ENCODE results near the gene DYRK3.

DYRK3 gene

DNA sequence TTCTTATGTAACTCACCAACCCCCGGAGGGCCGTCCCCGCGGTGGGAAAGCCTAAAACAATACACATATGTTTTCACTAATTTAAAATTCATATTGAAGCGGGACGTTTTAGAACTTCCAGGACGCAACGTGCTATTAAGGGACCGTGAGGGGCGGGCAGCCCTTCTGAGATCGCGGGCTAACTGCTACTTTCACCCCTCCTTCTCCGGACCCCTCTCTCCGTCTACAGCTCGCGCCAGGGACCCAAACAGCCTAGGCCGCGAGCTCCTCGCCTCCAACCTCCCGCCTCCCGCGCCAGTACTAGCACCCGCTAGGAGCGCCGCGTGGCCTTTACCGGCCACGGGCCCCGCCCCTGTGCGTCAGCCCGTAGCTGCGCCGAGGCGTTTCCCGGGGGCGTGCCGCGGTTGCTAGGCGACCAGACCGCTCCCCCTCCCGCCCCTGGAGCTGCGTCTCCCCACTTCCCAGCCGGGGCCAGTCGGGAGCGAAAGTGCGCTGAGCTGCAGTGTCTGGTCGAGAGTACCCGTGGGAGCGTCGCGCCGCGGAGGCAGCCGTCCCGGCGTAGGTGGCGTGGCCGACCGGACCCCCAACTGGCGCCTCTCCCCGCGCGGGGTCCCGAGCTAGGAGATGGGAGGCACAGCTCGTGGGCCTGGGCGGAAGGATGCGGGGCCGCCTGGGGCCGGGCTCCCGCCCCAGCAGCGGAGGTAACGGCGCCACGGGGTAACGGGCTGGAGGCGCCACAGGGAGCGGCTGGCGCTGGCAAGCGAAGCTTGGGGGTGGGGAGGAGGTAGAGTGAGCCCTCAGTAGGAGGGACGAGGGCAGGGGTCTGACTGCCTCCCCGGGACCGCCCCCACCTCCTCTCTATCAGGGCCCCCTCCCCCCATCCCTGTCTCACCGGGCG is at the start of gene DYRK3:
Gene DYRK3 (plus strand): TSS at position 457 of the 898 bp plus-strand sequence. CDS start 168 bp downstream, at position 625.
- peaks cover 31% of the 10 kb centered on the region for H3K27me3 Mint-ChIP-seq
- peak within 1 kb of the TSS; percentile 91 for H3K27ac Mint-ChIP-seq
- H3K4me1 Mint-ChIP-seq (ENCODE audit: low read depth) = peaks cover 30% of the 10 kb centered on the region
- no peaks in the 10 kb centered on the region for H3K9me3 Mint-ChIP-seq
- H3K36me3 Mint-ChIP-seq (ENCODE audit: low read depth) = peaks cover 5% of the 10 kb centered on the region
- peak within 1 kb of the TSS; percentile 76 for H3K4me3 Mint-ChIP-seq

DNA sequence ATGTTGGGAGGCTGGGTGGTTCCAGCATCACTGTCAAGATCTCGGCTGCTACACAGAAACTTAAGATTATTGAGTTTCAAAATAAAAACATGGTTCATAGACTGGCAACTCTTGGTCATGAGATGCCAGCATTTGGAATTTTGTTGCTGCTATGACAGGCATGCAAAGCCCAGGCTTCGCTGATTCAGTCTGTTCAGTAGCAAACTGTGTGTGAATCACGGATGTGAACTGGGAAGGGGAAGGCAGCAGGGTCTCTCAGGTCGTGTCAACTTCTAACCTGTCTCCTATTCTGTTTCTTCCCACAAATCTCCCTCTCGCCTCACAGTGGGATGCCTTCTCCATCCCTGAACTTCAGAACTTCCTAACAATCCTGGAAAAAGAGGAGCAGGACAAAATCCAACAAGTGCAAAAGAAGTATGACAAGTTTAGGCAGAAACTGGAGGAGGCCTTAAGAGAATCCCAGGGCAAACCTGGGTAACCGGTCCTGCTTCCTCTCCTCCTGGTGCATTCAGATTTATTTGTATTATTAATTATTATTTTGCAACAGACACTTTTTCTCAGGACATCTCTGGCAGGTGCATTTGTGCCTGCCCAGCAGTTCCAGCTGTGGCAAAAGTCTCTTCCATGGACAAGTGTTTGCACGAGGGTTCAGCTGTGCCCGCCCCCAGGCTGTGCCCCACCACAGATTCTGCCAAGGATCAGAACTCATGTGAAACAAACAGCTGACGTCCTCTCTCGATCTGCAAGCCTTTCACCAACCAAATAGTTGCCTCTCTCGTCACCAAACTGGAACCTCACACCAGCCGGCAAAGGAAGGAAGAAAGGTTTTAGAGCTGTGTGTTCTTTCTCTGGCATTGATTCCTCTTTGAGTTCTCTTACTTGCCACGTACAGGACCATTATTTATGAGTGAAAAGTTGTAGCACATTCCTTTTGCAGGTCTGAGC is 48.6 kb upstream of the DYRK3 start:
- H3K4me1 Mint-ChIP-seq (ENCODE audit: low read depth) = peaks cover 94% of the 10 kb centered on the region
- H3K9me3 Mint-ChIP-seq = no peaks in the 10 kb centered on the region
- no peaks in the 10 kb centered on the region for H3K27me3 Mint-ChIP-seq
- H3K36me3 Mint-ChIP-seq (ENCODE audit: low read depth) = peaks cover 89% of the 10 kb centered on the region
- peak overlapping the region; percentile 97 for H3K27ac Mint-ChIP-seq
- H3K4me3 Mint-ChIP-seq = peak overlapping the region; percentile 2

DNA sequence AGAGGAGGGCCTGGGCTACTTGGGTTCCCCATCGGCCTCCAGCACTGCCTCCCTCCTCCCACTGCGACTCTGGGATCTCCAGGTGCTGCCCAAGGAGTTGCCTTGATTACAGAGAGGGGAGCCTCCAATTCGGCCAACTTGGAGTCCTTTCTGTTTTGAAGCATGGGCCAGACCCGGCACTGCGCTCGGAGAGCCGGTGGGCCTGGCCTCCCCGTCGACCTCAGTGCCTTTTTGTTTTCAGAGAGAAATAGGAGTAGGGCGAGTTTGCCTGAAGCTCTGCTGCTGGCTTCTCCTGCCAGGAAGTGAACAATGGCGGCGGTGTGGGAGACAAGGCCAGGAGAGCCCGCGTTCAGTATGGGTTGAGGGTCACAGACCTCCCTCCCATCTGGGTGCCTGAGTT is 47.4 kb upstream of the DYRK3 start:
- Mint-ChIP-seq H3K36me3 (ENCODE audit: low read depth) (peaks cover 91% of the 10 kb centered on the region), H3K27ac (peak overlapping the region; percentile 97), H3K4me1 (ENCODE audit: low read depth) (peaks cover 92% of the 10 kb centered on the region), H3K4me3 (no peak overlapping the region), H3K9me3 (no peaks in the 10 kb centered on the region), H3K27me3 (no peaks in the 10 kb centered on the region)

DNA sequence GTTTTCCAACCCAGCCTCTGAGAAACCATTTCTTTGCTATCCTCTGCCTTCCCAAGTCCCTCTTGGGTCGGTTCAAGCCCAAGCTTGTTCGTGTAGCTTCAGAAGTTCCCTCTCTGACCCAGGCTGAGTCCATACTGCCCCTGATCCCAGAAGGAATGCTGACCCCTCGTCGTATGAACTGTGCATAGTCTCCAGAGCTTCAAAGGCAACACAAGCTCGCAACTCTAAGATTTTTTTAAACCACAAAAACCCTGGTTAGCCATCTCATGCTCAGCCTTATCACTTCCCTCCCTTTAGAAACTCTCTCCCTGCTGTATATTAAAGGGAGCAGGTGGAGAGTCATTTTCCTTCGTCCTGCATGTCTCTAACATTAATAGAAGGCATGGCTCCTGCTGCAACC is 46.8 kb upstream of the DYRK3 start:
- no peaks in the 10 kb centered on the region for H3K9me3 Mint-ChIP-seq
- H3K36me3 Mint-ChIP-seq (ENCODE audit: low read depth) = peaks cover 90% of the 10 kb centered on the region
- peak overlapping the region; percentile 97 for H3K27ac Mint-ChIP-seq
- H3K27me3 Mint-ChIP-seq = no peaks in the 10 kb centered on the region
- peak overlapping the region; percentile 66 for H3K4me3 Mint-ChIP-seq
- peaks cover 87% of the 10 kb centered on the region for H3K4me1 Mint-ChIP-seq (ENCODE audit: low read depth)

DNA sequence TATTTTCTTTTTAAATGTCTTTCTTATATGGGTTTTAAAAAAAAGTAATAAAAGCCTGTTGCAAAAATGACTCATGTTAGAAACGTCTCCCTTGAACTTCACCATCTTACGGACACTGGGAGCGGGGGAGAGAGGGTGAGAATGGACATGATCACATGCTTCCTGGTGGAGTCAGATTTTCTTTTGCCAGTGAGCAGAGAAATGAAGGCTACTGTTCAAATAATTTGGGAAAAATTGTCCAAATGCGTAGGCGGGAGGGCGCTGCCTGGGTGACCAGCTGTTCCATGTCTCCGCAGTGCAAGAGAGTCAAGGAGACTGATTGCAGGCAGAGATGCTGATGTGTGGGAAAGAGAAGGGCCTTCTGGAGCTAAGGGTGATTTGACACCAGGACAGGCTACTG is 46.1 kb upstream of the DYRK3 start:
- peak overlapping the region; percentile 97 for H3K27ac Mint-ChIP-seq
- H3K4me1 Mint-ChIP-seq (ENCODE audit: low read depth) = peaks cover 79% of the 10 kb centered on the region
- no peaks in the 10 kb centered on the region for H3K27me3 Mint-ChIP-seq
- H3K36me3 Mint-ChIP-seq (ENCODE audit: low read depth) = peaks cover 90% of the 10 kb centered on the region
- H3K4me3 Mint-ChIP-seq = peak overlapping the region; percentile 66
- H3K9me3 Mint-ChIP-seq = no peaks in the 10 kb centered on the region

DNA sequence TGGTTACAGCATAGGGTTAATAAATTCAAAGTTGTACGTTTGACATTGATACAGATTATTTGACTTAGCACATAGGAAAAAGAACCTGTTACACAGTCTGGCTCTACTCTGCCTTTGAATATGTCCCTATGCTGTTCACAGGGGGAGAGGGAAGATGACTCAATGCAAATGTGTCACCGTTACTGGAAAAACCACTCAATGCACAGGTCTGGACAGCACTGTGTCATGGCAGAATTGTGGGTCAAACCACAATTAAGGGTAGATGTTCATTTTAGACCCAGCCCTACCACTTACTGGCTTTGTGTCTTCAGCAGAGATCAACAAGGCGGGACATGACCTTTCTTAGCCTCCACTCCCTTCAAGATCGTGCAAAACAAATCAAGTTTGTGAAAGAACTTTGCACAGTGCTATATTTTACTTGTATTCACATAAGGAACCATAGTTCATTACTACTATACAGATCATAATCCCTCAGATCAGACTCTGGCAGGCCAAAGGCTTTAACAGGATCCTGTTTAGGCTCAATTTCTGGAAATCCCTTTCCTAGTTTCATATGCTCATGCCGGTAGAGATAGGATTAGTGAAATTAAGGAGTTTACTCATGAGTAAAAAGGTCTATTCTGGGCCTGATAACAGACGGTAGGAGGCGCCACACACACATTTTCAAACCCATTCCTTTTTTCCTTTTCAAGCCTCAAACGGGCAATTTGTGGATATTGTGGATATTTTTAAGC is 45.1 kb upstream of the DYRK3 start:
- Mint-ChIP-seq H3K4me3 (peak overlapping the region; percentile 65), H3K9me3 (no peaks in the 10 kb centered on the region), H3K27ac (peak overlapping the region; percentile 97), H3K27me3 (no peaks in the 10 kb centered on the region), H3K36me3 (ENCODE audit: low read depth) (peaks cover 91% of the 10 kb centered on the region), H3K4me1 (ENCODE audit: low read depth) (peaks cover 71% of the 10 kb centered on the region)

DNA sequence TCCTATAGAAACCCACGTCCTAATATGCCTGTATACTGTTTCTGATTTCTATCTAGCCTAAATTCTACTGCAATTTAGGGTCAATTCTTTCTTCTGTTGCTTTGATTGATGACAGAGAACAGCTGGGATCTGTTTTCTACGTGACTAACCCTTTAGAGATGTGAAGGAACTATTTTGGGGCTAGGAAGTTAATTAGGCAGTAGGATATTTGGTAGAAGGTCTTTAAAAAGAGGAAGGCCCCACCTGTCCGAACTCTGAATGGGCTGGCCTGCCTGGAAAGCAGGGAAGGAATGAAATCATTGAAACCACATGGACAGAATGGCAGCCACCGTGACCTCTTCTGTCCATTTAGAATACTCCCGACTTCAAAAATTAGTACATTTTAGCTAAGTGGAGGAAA is 44.1 kb upstream of the DYRK3 start:
- peaks cover 65% of the 10 kb centered on the region for H3K4me1 Mint-ChIP-seq (ENCODE audit: low read depth)
- no peaks in the 10 kb centered on the region for H3K27me3 Mint-ChIP-seq
- H3K36me3 Mint-ChIP-seq (ENCODE audit: low read depth) = peaks cover 91% of the 10 kb centered on the region
- H3K9me3 Mint-ChIP-seq = no peaks in the 10 kb centered on the region
- H3K27ac Mint-ChIP-seq = peak overlapping the region; percentile 97
- H3K4me3 Mint-ChIP-seq = peak overlapping the region; percentile 65

DNA sequence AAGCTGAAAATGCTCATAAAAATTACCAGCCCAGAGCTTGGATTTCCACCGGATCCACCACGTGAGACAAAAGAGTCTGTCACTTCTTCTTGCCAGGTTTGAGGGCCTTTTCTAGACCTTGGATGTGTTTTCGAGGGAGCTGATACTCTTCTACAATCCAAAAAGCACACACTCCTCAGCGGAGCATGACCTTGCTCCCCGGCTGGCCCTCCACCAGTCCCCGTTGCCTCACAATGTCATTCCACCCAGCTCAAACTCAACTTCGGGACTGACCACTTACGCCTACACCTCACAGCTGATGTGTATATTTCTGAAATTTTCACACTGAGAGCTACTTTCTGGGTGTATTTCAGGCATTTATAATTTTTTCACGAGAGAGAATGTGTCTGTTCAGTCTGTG is 43.6 kb upstream of the DYRK3 start:
- no peaks in the 10 kb centered on the region for H3K27me3 Mint-ChIP-seq
- H3K27ac Mint-ChIP-seq = peak overlapping the region; percentile 58
- no peaks in the 10 kb centered on the region for H3K9me3 Mint-ChIP-seq
- H3K4me1 Mint-ChIP-seq (ENCODE audit: low read depth) = peaks cover 61% of the 10 kb centered on the region
- no peak overlapping the region for H3K4me3 Mint-ChIP-seq
- H3K36me3 Mint-ChIP-seq (ENCODE audit: low read depth) = peaks cover 91% of the 10 kb centered on the region

DNA sequence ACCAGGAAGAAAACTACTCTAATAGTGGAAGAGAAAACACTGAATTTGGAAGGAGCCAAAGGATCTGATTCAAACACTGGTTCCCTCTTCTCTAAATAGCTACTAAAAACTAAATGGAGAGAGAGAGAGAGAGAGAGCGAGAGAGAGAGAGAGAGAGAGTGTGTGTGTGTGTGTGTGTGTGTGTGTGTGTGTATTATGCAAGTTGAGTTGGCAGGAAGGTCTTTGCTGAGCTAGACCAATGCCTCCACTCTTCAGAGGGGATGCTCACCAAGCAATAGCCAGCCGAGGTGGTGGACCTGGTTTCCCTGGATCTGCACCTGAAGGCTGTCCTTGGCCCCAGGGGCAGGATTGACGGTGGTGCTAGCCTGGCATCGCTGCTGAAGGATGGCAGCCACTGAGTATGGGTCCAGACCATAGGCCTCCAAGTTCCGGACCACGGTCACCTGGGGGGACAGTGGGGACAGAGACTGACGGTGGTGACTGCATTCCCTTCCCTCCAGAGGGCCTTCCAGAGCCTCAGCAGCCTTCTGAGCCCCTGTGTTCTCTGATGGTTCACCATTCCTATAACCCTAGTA is 41.9 kb upstream of the DYRK3 start:
- Mint-ChIP-seq H3K36me3 (ENCODE audit: low read depth) (peaks cover 87% of the 10 kb centered on the region), H3K4me3 (no peak overlapping the region), H3K9me3 (no peaks in the 10 kb centered on the region), H3K4me1 (ENCODE audit: low read depth) (peaks cover 43% of the 10 kb centered on the region), H3K27ac (peak overlapping the region; percentile 86), H3K27me3 (no peaks in the 10 kb centered on the region)

DNA sequence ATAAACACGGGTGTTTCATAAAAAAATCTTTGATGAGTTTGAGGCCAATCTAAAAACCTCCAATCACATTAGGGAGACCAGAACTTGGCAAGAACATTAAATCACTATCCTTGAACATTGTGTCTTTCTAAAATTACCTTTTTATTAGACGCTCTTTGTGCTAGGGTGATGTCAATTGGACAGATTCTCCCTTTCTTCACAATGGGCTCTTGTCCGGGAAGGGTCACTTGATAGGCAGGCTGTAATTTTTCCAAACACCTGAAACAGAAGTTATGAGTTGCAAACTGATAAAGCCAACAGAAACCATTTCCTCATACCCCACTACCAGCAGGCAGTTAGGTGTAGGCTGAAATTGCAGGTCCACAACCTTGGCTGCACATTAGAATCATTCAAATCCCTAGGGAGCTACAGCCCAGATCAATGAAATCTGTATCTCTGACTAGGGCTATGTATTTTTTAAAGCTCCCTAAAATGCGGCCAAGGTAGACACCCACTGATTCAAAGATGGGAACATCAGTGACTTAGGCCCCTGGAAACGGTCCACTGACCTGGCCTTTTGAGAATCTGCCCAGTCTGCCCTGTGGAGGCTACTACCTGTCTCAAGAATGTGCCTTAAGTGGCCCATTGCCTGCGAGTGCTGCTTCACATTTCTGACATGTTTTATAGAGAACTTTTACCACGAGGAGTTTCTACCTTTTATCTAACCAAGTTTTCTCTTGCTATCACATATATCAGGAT is 39.6 kb upstream of the DYRK3 start:
- H3K36me3 Mint-ChIP-seq (ENCODE audit: low read depth) = peaks cover 90% of the 10 kb centered on the region
- H3K27me3 Mint-ChIP-seq = no peaks in the 10 kb centered on the region

DNA sequence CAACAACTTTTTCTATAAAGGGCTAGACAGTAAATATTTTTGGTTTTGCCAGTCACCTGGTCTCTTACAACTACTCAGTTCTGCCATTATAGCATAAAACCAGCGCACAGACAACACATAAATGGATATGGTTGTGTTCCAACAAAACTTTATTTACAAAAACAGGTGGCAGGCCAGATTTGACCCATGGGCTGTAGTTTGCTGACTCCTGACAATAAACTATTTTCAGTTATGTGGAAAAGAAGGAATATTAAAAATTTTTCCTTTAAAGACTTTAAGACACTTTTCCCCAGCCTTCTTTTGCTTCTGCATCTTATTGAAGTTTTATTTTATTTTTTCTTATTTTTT is 39.0 kb upstream of the DYRK3 start:
- Mint-ChIP-seq H3K27me3 (no peaks in the 10 kb centered on the region), H3K36me3 (ENCODE audit: low read depth) (peaks cover 89% of the 10 kb centered on the region), H3K9me3 (no peaks in the 10 kb centered on the region), H3K4me1 (ENCODE audit: low read depth) (peaks cover 15% of the 10 kb centered on the region), H3K4me3 (no peak overlapping the region), H3K27ac (peak overlapping the region; percentile 34)

More for the DNA sequence above, 39.6 kb upstream of the DYRK3 start:
- no peak overlapping the region for H3K4me3 Mint-ChIP-seq
- peaks cover 20% of the 10 kb centered on the region for H3K4me1 Mint-ChIP-seq (ENCODE audit: low read depth)
- H3K27ac Mint-ChIP-seq = peak overlapping the region; percentile 34
- H3K9me3 Mint-ChIP-seq = no peaks in the 10 kb centered on the region

DNA sequence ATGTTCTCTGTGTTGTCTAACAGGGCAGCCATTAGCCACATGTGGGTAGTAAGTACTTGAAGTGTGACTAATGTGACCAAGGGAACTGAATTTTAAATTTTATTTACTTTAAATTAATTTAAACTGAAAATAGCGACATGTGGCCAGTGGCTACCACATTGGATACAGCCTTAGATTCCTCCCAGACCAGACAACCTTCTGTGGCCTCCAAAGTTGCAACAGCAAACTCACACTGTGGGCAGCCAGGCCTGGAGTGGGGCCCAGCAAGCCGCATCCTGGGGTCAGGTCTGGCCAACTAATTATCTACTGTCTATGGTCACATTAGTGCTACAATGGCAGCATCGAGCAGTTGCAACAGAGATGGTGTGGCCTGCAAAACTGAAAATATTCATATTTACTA is 34.8 kb upstream of the DYRK3 start:
- peaks cover 80% of the 10 kb centered on the region for H3K36me3 Mint-ChIP-seq (ENCODE audit: low read depth)

DNA sequence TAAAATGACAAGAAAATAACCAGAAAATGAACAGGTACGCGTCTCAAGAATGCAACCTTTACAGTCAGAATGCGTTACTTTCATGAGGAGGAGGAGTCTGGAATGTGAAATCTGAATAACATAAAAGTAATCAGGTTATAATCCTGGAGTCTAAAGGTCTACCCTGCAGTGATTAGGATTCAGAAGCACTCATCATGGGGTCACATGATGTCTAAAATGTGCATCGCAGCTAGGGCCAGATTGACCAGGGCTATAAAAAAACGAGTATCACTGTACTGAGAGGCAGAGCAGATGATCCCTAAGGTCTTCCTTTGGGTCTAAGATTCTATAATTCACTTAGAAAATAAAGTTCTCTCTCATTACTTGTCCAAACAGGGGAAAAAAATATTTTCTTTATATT is 30.5 kb upstream of the DYRK3 start:
- H3K4me1 Mint-ChIP-seq (ENCODE audit: low read depth) = peaks cover 35% of the 10 kb centered on the region
- H3K36me3 Mint-ChIP-seq (ENCODE audit: low read depth) = peaks cover 78% of the 10 kb centered on the region
- no peaks in the 10 kb centered on the region for H3K27me3 Mint-ChIP-seq
- H3K9me3 Mint-ChIP-seq = no peaks in the 10 kb centered on the region
- H3K4me3 Mint-ChIP-seq = no peak overlapping the region
- no peak overlapping the region for H3K27ac Mint-ChIP-seq

More for the DNA sequence above, 34.8 kb upstream of the DYRK3 start:
- Mint-ChIP-seq H3K4me3 (no peak overlapping the region), H3K27ac (no peak overlapping the region), H3K4me1 (ENCODE audit: low read depth) (no peaks in the 10 kb centered on the region), H3K27me3 (no peaks in the 10 kb centered on the region), H3K9me3 (no peaks in the 10 kb centered on the region)

DNA sequence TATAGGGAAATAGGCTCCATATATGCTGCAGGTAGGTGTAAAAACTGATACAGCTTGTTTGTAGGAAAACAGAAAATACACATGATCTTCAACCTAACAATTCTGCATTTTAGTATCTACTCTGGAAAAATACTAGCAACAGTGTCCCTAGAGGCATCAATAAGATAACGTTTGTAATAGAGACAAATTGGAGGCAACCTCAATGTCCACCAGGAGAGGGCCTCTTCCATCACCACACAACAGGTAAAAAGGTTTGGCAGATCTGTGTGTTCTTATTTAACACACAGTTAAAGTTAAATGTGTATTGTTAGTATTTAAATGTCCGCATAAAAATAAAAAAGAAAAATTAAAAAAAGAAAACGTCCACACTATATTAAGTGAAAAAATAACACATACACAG is 28.5 kb upstream of the DYRK3 start:
- peaks cover 80% of the 10 kb centered on the region for H3K36me3 Mint-ChIP-seq (ENCODE audit: low read depth)
- no peaks in the 10 kb centered on the region for H3K27me3 Mint-ChIP-seq
- H3K9me3 Mint-ChIP-seq = no peaks in the 10 kb centered on the region
- H3K27ac Mint-ChIP-seq = peak overlapping the region; percentile 65
- peaks cover 55% of the 10 kb centered on the region for H3K4me1 Mint-ChIP-seq (ENCODE audit: low read depth)
- H3K4me3 Mint-ChIP-seq = no peak overlapping the region

Measured in stimulated activated naive CD8-positive, alpha-beta T cell treated with anti-CD3 and anti-CD28 coated beads, Interleukin-15, Interleukin-2, amounts not matched to agents 100 ng/mL and 50 ng/mL, for 24 hours (primary cell).